Measurements from ENCODE around the gene VARS2.
"Not testable (repeated sequence)": the region's sequence is repeated elsewhere in the genome, so short reads cannot be mapped to it uniquely, and the experiment has no call there.

Gene VARS2

DNA sequence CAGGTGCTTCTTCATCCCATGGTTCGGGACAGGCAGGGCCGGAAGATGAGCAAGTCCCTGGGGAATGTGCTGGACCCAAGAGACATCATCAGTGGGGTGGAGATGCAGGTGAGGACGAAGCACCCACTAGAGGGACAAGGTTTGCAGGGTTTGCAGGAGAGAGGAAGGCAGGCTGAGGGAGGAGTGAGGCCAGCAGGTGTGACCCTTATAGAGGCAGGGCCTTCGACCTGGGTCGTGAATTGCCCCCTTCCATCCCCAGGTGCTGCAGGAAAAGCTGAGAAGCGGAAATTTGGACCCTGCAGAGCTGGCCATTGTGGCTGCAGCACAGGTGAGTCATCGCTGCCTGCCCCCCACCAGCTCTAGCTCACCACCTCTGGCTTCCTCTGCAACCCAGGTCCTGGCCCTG lies 8.4 kb downstream of the VARS2 start:
- H3K4me1 Mint-ChIP-seq = no peaks in the 10 kb centered on the region
- ATAC-seq = no peak
- no peak for DNase-seq
- H3K4me3 Mint-ChIP-seq = no peak overlapping the region
- no peaks in the 10 kb centered on the region for H3K27me3 Mint-ChIP-seq
- peaks cover 39% of the 10 kb centered on the region for H3K36me3 Mint-ChIP-seq (ENCODE audit: low read depth)
- H3K27ac Mint-ChIP-seq = peak overlapping the region; percentile 32
- no peaks in the 10 kb centered on the region for H3K9me3 Mint-ChIP-seq

DNA sequence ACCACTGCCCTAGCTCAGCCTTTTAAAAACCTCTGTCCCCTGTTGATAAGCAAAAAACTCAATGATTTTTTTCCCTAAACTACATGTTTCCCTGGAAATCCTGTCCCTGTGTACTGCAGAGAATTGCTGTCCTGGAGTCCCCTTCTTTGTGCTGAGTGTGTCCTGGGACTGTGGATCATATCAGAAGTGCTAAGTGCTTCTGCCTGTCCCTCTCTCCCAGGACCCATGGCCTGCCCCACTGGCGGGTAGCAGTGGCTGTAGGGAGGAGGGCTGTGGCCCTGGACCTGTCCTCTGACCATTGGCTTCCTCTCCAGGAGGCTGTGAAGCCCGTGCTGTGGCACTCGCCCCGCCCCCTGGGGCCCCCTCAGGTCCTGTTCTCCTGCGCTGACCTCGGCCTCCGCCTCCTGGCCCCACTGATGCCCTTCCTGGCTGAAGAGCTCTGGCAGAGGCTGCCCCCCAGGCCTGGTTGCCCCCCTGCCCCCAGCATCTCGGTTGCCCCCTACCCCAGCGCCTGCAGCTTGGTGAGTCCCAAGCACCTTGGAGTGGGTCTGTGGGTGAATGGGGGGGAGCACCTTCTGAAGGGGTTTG lies 10.1 kb downstream of the VARS2 start:
- not testable (repeated sequence) for H3K4me3 Mint-ChIP-seq, DNase-seq, H3K9me3 Mint-ChIP-seq, H3K27ac Mint-ChIP-seq, H3K27me3 Mint-ChIP-seq, H3K4me1 Mint-ChIP-seq, ATAC-seq
- peaks cover 43% of the 10 kb centered on the region for H3K36me3 Mint-ChIP-seq (ENCODE audit: low read depth)

DNA sequence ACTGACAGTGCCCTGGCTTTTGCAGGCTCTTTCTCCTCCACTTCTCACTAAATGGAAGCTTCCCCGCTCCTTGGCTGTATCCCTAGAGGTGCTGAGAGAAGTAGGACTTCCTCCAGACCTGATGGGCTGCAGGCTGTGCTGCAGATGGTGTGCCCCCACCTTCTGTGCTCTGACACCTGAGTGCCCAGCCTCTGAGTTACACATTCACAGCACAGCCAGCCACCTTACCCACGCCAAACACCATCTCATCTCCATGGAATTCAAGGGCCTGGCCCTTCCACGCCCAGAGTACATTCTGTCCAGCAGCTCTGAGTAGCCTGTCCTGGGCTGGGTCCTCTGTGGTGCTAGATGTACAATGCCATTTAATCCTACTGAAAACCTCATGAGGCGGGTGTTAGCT lies 12.6 kb downstream of the VARS2 start:
- DNase-seq = no peak
- H3K36me3 Mint-ChIP-seq (ENCODE audit: low read depth) = peaks cover 36% of the 10 kb centered on the region
- H3K4me1 Mint-ChIP-seq = no peaks in the 10 kb centered on the region
- H3K4me3 Mint-ChIP-seq = no peak overlapping the region
- ATAC-seq = no peak
- H3K27me3 Mint-ChIP-seq = no peaks in the 10 kb centered on the region
- H3K27ac Mint-ChIP-seq = no peak overlapping the region
- peaks cover 5% of the 10 kb centered on the region for H3K9me3 Mint-ChIP-seq

DNA sequence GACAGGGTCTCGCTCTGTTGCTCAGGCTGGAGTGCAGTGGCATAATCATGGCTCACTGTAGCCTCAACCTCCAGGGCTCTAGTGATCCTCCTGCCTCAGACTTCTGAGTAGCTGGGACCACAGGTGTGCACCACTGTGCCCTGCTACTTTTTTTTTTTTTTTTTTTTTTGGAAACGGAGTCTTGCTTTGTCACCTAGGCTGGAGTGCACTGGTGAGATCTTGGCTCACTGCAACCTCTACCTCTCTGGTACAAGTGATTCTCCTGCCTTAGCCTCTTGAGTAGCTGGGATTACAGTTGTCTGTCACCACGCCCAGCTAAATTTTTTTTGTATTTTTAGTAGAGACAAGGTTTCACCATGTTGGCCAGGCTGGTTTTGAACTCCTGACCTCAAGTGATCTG lies 13.0 kb downstream of the VARS2 start:
- H3K27ac Mint-ChIP-seq, H3K4me1 Mint-ChIP-seq, DNase-seq, ATAC-seq, H3K9me3 Mint-ChIP-seq, H3K4me3 Mint-ChIP-seq, H3K27me3 Mint-ChIP-seq: not testable (repeated sequence)
- H3K36me3 Mint-ChIP-seq (ENCODE audit: low read depth) = peaks cover 35% of the 10 kb centered on the region

DNA sequence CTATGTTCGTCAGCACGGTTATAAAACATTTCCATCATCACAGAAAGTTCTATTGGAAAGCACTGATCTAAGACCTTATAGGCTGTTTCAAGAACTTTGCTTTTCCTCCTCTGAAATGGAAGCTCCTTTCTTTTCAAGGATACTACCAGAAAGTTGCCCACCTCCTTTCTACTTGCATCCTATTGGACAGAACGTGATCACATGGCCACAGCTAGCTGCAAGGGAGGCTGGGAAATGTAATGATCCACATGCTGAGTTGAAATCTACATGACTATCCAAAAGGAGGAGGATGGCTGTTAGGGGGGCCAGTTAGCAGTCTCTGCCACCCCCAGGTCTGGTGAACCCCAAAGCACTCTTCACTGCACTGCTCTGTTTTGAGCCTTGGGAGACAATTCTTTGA lies 14.6 kb downstream of the VARS2 start:
- ATAC-seq (no peak), DNase-seq (no peak)
- Mint-ChIP-seq H3K27ac (no peak overlapping the region), H3K4me1 (no peaks in the 10 kb centered on the region), H3K4me3 (no peak overlapping the region), H3K36me3 (ENCODE audit: low read depth) (peaks cover 28% of the 10 kb centered on the region), H3K9me3 (peaks cover 5% of the 10 kb centered on the region), H3K27me3 (no peaks in the 10 kb centered on the region)

DNA sequence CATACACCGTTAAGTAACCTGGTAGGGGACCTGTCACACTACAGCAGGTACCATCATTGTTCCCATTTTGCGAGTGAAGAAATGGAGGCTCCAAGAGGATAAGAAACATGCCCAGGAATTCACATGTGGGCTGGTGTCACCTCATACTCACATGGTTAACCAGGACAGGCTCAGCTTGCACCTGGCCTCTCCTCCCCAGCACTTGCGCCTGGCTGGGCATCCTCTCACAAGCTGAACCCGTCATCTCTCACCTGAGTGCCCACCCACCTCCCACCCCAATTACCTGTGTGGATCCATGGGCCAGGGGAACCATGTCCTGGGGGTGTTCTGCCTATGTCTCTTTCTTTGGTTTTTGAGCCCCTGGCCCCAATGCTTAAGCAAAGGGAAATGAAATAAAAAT lies 16.5 kb downstream of the VARS2 start:
- no peak overlapping the region for H3K27ac Mint-ChIP-seq
- no peaks in the 10 kb centered on the region for H3K4me1 Mint-ChIP-seq
- H3K4me3 Mint-ChIP-seq = no peak overlapping the region
- DNase-seq = no peak
- peaks cover 27% of the 10 kb centered on the region for H3K36me3 Mint-ChIP-seq (ENCODE audit: low read depth)
- peaks cover 5% of the 10 kb centered on the region for H3K9me3 Mint-ChIP-seq
- no peaks in the 10 kb centered on the region for H3K27me3 Mint-ChIP-seq
- no peak for ATAC-seq

DNA sequence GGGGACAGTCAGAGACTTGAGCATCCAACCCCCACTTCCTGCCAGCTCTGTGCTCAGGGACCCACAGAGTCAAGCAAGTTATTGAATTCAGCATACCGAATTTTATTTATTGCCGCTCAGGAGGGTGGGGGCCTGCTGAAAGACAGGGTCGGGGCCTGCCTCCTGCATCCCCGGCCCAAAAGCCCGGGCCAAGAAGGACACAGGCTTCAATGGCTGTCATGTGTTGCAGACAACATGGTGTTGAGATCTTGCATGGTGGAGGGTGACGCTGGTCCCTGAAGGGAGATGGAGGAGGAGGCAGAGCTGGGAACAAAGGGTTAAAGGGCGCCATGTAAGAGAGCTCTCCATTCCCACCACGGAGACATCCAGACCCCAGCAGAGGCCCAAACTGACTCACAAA lies 17.2 kb downstream of the VARS2 start:
- H3K4me1 Mint-ChIP-seq = no peaks in the 10 kb centered on the region
- H3K27me3 Mint-ChIP-seq = no peaks in the 10 kb centered on the region
- H3K36me3 Mint-ChIP-seq (ENCODE audit: low read depth) = peaks cover 25% of the 10 kb centered on the region
- DNase-seq = no peak
- H3K27ac Mint-ChIP-seq = no peak overlapping the region
- no peak overlapping the region for H3K4me3 Mint-ChIP-seq
- H3K9me3 Mint-ChIP-seq = peaks cover 5% of the 10 kb centered on the region
- no peak for ATAC-seq

DNA sequence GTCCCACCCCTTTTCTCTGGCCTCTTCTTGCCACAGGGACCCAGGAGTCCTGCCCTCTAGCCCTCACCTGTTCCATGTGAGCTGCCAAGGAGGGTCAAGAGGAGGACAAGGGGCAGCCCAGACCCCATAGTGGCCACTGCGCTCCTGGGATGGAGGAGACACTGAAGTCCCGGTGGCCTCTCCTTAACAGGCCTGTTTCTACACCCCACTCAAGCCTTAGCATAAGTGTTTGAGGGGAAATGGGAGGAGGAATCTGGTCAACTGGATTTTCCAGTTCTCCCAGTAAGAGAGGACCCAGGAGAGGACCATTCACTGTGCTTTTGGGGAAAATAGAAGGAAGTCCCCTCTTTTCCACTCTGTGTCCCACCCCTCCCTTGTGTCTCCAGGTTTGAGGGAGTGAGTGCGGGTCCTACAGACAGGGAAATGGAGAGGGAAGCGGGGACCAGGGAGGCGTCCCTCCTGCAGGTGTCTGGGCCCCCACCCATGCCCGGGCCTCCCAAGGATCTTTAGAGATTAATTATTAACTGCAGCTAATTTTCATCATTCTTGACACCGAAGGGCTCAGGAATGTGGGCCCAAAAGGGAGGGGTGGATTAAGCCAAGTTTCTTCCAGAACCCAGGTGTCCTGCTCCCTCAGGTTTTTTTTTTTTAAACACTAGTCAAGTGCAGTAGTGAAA lies 18.1 kb downstream of the VARS2 start, which contains the start of gene SFTA2:
SFTA2 (minus strand) TSS at position 202 of the 677 bp plus-strand sequence; CDS start at position 128, 74 bp downstream.
- no peaks in the 10 kb centered on the region for H3K4me1 Mint-ChIP-seq
- H3K9me3 Mint-ChIP-seq = peaks cover 5% of the 10 kb centered on the region
- no peak within 1 kb of the TSS for H3K27ac Mint-ChIP-seq
- H3K27me3 Mint-ChIP-seq = no peaks in the 10 kb centered on the region
- no peak for ATAC-seq
- no peak within 1 kb of the TSS for H3K4me3 Mint-ChIP-seq
- peaks cover 17% of the 10 kb centered on the region for H3K36me3 Mint-ChIP-seq (ENCODE audit: low read depth)
- DNase-seq = no peak

DNA sequence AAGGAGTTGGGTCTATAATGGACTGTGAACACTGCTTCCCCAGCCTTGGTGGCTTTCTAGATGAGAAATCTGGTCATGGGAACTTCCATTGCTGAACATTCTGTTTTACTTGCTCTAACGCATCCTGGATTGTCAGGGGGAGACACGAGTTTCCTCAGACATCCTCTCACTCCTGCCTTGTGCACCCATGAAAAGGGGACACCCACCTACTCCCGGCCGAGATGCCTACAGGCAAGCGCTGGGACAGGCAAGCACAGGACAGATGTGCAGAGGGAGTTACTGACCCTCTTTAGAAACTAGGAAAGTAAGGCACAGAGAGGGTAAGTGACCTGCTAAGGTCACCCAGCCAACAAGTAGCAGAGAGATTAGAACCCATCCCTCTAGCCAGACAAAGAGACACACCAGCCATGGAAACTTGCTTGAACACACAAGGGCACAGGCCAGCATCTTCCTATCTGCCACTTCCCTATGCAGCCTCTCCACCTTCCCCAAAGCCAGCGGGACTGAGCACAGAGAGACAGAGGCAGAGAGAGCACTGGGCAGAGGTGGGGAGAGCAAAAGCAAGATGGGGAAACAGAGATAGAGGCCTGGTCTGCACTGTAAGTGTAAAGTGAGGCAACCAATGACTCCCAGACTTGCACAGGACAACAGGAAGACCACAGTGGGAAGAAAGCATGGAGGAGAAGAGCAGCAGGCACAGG lies 18.8 kb downstream of the VARS2 start:
- ATAC-seq (no peak), DNase-seq (no peak)
- H3K27ac Mint-ChIP-seq = no peak overlapping the region
- no peaks in the 10 kb centered on the region for H3K4me1 Mint-ChIP-seq
- no peaks in the 10 kb centered on the region for H3K27me3 Mint-ChIP-seq
- H3K4me3 Mint-ChIP-seq = no peak overlapping the region
- H3K9me3 Mint-ChIP-seq = peaks cover 5% of the 10 kb centered on the region
- H3K36me3 Mint-ChIP-seq (ENCODE audit: low read depth) = peaks cover 11% of the 10 kb centered on the region

DNA sequence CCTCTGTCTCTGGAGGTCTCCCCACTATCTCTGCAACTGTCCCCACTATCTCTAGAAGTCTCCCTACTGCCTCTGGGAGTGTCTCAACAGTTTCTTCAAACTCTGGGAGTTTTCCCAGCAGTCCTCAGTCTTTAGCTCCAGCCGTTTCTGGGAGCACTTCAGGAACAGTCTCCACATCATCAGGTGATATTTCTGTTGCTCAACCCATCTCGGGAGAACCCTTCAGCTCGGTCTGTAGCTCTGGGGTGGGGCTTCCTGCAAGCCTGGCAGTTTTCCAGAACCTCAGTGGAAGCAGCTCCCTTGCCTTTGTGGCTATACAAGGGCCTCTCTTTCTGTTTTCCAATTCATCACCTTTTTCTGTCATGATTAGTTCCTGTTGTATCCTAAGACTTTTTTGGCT lies 21.0 kb downstream of the VARS2 start:
- DNase-seq (no peak), ATAC-seq (no peak)
- Mint-ChIP-seq H3K9me3 (no peaks in the 10 kb centered on the region), H3K27me3 (peaks cover 2% of the 10 kb centered on the region), H3K4me1 (no peaks in the 10 kb centered on the region), H3K36me3 (ENCODE audit: low read depth) (no peaks in the 10 kb centered on the region), H3K4me3 (no peak overlapping the region), H3K27ac (no peak overlapping the region)

DNA sequence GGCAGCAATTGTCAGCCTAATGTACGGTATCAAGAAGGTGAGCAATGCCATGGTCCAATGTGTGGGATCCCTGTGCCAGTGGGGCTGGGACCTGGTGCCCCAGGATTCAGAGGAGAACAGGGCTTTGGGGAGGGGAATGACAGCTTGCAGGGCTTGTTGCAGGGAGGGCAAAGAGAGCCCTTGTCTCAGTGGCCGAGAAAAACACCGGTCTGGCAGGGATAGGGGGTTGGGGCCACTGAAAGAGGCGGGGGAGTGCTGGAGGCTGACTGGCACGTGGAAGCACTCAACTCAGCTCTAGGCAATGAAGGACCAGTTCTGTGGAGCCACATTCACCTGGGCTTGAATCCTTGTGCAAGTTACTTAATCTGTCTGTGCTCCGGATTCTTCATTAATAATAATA lies 23.2 kb downstream of the VARS2 start:
- no peak overlapping the region for H3K4me3 Mint-ChIP-seq
- H3K27me3 Mint-ChIP-seq = peaks cover 19% of the 10 kb centered on the region
- no peak for ATAC-seq

DNA sequence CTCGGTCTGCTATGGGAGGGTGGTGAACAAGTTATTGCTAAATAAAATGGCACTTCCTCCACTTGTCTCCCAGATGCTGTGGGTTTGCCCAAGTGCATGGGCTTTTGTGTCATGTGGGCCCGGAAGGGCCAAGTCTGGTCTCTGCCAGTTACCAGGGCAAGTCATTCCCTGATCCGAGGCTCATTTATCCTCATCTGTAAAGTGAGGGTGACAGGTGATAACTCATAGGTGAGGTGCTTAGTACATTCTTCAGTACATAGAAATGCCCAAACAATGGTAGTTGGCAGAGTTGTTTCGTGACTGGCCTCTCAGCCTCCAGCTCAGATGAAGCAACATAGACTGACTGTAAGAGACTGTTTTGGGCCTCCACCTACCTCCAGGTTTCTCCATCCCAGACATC lies 24.7 kb downstream of the VARS2 start:
- no peak for ATAC-seq

More for the DNA sequence above, 23.2 kb downstream of the VARS2 start:
- Mint-ChIP-seq H3K36me3 (ENCODE audit: low read depth) (no peaks in the 10 kb centered on the region), H3K9me3 (no peaks in the 10 kb centered on the region), H3K27ac (no peak overlapping the region), H3K4me1 (no peaks in the 10 kb centered on the region)
- DNase-seq = no peak

DNA sequence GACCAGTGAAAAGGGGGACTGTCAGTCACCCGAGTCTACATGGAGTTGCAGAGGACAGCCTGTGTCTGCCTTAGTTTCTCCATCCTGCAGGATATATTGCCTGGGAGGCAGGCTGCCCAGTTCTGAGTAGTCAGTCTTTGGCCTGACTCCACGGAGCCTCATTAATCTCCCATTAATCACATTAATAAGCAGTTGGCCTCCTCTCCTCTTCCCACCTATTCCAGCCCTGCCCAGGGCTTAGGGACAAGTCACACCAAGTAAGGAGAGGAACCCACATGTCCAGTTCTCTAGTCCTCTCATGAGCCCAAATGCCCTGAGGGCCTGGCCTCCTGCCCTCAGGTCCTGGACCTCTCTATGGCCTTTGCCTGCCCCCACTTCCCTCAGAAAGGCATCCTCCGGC lies 25.4 kb downstream of the VARS2 start:
- no peak for ATAC-seq
- DNase-seq = no peak
- Mint-ChIP-seq H3K36me3 (ENCODE audit: low read depth) (no peaks in the 10 kb centered on the region), H3K9me3 (no peaks in the 10 kb centered on the region), H3K27me3 (peaks cover 35% of the 10 kb centered on the region), H3K27ac (no peak overlapping the region), H3K4me3 (no peak overlapping the region), H3K4me1 (no peaks in the 10 kb centered on the region)

More for the DNA sequence above, 24.7 kb downstream of the VARS2 start:
- H3K36me3 Mint-ChIP-seq (ENCODE audit: low read depth) = no peaks in the 10 kb centered on the region
- no peaks in the 10 kb centered on the region for H3K4me1 Mint-ChIP-seq
- no peak overlapping the region for H3K27ac Mint-ChIP-seq
- no peak for DNase-seq
- H3K9me3 Mint-ChIP-seq = no peaks in the 10 kb centered on the region
- H3K4me3 Mint-ChIP-seq = no peak overlapping the region
- peaks cover 30% of the 10 kb centered on the region for H3K27me3 Mint-ChIP-seq

DNA sequence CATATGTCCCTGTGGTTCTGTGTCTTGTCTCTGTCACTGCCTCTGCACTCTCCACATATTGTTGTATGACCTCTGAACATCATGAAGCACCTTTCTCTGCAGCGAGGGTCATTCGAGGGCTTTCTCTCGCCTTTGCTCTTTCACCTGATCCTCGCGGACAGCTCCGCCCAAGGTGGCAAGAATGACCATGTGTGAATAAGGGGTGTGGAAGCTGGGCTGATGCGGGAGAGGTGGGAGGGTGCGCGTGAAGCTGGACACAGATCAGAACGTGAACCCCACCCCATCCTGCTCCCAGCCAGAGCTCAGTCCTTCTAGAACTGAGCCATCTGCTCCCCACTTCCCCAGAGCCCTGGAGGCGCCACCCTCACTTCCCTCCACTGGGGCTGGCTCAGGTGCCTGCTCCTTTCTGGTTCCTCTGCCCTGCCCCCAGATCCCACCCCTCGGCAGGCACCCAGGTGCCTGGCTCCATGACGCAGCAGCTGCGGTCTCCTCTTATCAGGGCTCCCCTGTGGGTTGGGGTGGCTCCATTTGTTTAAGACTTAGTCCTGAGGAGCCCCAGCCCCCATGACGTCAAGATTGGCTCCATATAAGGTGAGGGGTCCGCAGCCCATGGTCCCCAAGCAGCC lies 26.4 kb downstream of the VARS2 start, which contains the start of gene MUCL3:
MUCL3 (plus strand) TSS at position 613 of the 626 bp plus-strand sequence. CDS start 27 bp downstream, outside the sequence.
- Mint-ChIP-seq H3K36me3 (ENCODE audit: low read depth) (no peaks in the 10 kb centered on the region), H3K27ac (no peak within 1 kb of the TSS), H3K9me3 (no peaks in the 10 kb centered on the region), H3K4me1 (no peaks in the 10 kb centered on the region), H3K4me3 (no peak within 1 kb of the TSS), H3K27me3 (peaks cover 42% of the 10 kb centered on the region)
- DNase-seq = no peak
- no peak for ATAC-seq

All from activated naive CD8-positive, alpha-beta T cell treated with anti-CD3 and anti-CD28 coated beads, Interleukin-2, amount 50 U/mL, for 24 hours (primary cell).